GM21825 (cell line): ENCODE results near the gene LRRC75B.

ENCODE experiments used
- ATAC-seq: cut with Tn5 transposase; IDR thresholded peaks from one replicate; pipeline ENCODE4 v1.9.1; 2021; ENCODE audit warnings: mild to moderate bottlenecking, moderate library complexity; ENCODE audit not compliant: unreplicated experiment

The LRRC75B gene

DNA sequence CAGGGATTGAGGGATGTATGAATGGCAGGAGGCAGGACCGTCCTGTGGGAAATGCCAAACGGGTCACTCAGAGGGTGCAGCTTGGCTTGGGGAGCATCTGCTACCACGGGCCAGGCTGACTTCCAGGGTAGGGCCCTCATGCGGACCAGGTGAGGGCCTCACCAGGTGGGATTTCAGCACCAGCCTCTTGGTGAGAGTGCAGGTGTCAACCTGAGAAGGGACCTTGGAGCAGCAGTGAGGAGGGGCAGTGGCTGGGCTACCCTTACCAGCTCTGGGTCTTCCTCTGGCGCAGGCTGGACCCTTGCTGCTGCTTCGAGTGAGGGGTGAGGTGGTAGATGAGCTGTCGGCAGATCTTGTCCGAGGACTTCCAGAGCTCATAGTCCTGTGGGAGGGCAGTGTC lies 4.9 kb downstream of the LRRC75B start:
- no peak for ATAC-seq

DNA sequence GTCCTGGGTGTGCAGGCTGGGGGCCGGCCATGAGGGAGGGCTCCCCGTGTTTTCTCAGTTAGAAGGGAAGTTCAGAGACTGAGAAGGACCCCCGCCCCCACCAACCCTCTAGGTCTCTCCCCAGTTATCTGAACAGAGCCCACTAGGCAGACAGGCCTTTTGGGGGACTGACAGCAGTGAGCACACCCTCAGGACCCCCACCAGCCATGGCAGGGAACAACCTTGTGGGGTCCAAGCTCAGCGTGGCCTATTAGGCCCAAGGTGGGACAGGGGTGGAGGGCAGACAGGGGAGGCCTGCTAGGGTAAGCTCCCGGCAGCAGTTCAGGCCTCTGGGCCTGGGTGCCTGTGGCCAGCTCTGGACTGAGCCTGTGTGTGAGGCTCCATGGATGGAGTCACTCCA lies 5.6 kb downstream of the LRRC75B start:
- ATAC-seq = no peak

DNA sequence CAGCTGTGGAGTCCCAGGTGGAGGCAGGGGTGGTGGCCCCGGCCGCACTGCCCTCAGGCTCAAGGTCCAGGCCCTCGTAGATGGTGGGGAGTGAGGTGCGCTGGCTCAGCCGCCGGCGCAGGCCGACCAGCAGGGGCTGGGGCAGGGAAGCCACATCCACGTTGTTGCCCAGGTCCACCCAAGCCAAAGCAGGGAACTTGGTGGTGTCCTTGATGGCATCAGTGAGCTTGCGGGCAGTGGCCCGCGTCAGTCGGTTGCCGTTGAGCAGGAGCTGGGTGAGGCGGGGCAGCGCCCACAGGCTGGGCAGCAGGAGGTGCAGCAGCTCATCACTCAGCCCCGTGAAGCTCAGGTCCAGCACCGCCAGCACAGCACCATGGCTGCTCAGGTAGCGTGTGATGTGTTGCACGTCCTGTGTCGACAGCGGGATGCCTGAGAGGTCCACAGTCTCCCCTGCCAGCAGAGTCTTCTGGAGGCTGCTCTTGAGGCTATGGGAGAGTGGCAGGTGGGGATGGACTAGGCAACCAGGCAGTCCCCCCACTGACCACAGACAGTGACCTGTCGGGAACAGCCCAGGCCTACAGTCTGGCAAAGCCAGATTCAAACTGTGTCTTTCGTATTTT lies 6.8 kb downstream of the LRRC75B start:
- no peak for ATAC-seq

DNA sequence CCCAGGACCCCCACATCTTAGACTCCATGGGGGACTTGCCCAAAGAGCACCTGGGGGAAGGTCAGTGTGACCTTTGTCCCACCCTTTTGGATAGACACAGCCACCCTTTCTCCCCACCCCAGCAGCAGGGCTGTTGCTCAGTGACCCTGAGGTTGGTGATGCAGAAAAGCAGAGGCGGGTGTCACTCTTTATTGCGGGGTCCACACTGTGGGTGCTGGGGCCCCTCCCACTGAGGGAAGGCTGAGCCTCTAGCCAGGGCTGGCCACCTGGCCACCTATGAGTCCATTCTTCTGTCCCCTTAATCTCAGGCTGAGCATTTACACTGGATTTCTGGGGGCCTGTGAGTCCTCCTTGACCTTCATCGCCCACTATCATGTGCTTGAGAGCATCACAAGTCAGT lies 7.4 kb downstream of the LRRC75B start:
- ATAC-seq = no peak

DNA sequence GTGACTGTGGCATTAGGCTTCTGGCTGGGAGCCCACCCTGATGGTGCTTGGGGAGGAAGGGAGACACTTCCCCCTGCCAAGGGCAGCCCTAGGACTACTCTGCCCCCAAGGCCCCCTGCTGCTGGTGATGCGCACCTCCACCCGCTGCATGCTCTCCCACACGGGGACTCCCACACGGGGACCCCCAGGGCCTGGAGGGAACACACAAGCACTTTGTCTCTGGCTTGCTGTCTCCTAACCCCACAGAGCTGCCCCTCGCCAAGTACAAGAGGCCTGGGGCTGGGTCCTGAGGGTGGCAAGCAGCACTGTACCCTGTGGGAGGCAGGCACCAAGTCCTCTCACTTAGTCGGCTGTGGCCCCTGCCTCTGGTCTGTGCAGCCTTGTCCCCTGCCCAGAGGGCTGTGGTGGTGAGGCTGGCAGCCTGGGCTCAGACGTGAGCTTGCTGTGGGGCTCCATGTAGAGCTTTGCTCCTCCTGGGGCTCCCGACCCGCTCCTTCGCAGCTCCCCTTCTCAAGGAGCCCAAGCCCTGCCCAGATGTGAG lies 7.9 kb downstream of the LRRC75B start:
- ATAC-seq = no peak

DNA sequence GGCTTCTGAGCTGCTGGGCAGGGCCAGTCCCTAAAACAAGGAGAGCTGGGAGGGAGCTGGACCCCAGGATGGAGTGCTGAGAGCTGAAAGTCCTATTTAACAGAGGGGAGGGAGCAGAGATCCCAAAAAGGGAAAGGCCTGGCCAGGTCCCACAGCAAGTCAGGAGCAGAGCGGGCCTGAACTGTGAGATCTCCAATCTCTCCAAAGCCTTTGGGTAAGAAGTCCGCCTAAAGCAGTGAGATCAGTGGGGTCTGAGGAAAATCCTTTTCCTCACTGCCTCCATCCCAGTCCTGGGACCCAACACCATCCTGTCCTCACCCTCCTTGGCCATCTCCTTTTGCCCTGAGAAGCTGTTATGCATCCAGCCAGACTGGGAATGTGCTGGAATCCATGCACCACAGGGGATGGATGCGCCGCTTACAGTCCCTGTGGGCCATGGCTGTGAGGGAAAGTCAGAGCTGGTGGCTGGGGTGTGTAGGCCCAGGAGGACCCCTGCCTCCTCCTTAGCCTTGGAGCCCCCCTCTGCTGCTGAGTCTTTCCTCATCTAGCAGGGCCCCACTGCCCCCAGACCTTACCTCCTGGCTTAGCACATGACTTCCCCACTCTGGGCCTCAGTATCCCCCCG lies 8.6 kb downstream of the LRRC75B start:
- no peak for ATAC-seq

DNA sequence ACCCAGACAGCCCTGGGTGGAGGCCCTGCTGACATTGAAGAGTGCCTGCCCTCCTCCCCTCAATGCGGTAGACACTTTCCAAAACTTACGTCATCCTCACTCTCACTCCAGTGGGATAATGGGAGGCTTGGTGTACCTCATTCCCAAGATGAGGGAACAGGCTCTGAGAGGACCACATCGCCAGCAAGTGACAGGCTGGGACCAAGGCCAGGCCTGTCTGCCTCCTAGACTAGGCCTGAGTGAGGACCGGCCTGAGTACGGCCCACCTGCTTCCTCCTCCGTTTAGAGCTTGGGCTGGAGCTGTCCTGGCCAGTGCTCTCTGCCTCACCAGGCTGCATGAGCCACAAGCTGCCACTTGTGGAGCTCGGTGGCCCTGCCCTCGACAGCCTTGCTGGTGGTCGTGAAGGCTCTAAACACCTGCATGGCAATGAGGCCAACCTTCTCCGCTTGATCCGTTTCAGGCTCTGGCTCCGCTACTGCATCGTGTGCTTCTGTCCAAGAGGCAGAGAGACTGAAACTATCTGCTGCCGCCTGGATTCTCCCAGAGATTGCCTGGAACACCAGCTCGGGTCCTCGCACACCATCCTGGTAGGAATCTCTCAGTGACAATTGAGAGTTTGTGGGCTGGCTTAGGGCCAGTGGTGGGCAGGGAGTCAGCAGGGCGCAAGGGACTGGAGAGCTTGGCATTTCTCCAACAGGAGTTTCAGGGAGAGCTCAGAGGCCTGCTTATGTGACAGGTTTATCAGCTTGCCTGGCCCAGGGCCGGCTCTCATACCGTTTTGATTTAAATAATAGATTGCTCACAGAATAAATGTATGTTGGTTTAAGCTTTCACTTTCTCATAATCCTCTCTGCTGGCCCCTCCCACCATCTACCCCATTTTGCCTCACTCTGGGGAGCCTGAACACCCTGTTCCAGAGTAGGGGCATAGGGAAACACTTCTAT lies 9.4 kb downstream of the LRRC75B start:
- ATAC-seq = no peak

DNA sequence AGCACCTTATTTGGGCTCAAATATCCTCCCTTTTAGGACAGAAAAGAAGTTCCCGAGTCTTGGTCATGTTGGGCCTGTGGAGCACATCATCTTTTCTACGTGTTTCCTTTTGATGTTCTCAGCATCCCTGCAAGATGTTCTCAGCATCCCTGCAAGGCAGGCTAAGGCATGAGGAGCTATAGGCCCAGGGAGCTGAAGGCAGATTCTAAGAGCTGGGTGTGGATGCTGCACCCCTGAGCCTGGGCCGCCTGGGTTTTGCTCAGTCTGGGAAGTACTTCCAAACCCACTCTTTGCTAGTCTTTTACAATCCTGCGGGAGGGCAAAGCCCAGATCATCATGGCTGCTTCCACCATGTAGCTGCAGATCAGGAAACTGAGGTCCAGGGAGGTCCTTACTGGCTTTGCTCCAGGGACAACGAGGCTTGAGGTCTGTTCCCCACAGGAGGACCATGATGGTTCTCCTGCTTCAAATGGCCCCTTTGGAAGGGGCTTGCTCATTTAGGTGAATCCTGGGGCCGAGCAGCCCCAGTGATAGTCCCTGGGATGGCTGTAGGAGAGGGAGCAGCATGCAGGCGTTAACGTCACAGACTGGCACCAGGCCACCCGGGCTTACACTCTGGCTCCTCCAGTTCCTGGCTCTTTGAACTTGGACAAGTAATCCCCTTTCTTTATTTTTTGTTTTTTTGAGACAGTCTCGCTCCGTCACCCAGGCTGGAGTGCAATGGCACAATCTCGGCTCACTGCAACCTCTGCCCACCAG lies 10.6 kb downstream of the LRRC75B start:
- ATAC-seq = no peak

DNA sequence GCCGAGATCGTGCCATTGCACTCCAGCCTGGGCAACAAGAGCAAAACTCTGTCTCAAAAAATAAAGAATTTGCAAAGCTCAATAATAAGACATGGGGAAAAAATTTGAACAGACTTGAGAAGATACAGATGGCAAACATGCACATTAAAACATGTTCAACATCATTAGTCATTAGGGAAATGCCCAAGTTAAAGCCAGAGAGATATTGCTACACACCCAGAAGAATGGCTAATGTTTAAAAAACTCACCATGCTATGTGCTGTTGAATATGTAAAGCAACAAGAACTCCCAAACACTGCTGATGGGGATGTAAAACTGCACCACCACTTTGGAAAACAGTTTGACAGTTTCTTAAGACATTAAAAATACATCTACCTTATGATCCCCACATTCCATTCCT lies 12.6 kb downstream of the LRRC75B start:
- no peak for ATAC-seq

DNA sequence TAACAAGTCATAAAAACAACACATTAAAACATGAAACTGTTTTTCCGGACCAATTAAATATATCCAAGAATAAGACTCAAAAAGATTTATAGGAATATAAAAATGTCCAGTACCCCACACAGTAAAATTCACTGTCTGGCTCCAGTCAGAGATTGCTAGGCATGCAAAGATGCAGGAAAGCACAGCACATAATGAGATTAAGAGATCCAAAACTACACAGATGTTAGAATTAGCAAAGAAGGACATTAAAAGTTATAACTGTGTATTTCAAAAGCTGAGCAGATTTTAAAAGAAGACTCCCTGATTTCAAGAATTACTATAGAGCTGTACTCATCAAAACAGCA lies 13.6 kb downstream of the LRRC75B start:
- no peak for ATAC-seq

DNA sequence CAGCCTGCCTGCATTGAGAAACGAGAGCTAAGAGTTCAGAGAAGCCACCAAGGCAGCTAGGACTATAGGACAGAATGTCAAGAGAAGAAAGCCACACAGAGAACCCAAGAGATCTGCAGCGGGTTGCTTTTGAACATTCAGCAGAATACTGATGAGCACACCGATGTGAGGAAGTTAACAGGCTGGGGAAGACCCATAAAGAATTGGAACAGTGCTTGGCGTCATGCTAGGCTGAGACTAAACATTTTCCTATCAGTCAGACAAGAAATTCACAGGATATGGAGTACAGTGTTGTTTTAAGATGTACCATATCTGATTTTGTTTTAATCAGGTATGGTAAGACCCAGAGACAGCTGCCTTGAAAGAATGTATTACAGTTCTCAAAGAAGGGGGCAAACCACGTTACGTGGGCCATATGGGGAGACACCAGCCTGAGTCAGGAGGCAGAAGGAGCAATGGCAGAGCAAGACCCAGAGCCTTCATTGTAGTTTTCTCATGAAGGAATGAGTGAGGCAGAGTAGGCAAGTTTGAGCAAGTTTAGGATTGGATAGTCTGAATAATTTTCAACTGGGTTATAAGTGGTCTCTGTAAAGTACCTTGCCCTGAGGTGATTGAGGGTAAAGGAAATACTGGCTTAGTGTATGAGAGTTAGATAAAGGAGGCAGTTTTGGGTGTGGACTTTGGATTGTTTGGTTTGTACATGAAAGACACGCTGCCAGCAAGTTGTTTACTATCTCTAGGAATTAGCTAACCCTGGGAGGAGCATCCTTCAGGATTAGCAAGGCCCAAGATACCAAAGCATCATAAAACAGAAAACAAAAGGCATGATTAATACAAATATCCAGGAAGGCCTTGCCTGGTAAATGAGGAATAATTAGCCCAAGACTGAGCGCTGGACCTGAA lies 14.3 kb downstream of the LRRC75B start:
- ATAC-seq = no peak

DNA sequence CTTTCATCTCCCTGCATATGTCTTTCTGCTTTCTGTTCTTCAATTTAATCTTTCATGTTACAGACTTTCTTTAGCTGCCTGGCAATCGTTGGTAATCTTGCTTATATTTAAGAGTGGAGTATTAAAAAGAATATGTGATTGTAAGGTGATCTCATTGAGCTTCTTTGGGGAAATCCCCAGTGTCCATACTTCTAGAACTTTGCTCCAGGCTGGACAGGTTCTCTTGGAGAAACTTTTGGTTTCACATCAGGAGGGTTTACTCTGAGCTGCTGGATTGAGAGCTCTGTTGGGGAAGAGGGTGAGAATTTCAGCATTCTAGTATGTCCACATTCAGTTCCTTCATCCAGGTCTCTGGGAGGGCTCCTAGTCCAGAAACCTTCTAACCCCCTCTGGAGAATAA lies 16.1 kb downstream of the LRRC75B start:
- ATAC-seq = no peak

DNA sequence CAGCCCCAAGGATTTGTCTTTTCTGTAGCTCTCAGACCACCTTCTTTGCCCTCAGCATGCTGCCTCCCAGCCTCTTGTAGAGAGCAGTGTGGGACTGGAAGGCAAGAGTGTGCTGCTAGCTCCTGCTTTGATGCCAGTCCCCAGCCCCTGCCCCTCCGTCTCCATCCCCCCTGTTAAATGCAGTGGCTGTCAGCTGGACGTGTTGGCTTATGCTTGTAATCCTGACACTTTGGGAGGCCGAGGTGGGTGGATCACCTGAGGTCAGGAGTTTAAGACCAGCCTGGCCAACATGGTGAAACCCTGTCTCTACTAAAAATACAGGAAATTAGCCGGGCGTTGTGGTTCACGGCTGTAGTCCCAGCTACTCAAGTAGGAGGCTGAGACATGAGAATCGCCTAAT lies 21.6 kb downstream of the LRRC75B start:
- ATAC-seq = no peak

DNA sequence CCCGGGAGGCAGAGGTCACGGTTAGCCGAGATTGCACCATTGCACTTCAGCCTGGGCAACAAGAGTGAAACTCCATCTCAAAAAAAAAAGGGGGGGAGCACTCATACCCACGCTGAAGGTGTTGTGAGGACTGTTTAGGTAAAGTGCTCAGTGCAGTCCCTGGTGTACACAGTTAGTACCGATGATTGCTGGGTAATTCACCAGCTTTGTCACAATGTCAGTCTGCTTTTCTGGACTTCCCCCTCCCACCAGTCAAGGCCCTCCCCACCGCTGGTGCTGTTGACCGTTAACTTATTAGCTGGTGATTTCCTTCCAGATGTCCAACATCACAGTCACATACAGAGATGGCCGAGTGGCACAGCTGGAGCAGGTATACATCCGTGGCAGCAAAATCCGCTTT lies 25.2 kb downstream of the LRRC75B start:
- ATAC-seq = no peak

DNA sequence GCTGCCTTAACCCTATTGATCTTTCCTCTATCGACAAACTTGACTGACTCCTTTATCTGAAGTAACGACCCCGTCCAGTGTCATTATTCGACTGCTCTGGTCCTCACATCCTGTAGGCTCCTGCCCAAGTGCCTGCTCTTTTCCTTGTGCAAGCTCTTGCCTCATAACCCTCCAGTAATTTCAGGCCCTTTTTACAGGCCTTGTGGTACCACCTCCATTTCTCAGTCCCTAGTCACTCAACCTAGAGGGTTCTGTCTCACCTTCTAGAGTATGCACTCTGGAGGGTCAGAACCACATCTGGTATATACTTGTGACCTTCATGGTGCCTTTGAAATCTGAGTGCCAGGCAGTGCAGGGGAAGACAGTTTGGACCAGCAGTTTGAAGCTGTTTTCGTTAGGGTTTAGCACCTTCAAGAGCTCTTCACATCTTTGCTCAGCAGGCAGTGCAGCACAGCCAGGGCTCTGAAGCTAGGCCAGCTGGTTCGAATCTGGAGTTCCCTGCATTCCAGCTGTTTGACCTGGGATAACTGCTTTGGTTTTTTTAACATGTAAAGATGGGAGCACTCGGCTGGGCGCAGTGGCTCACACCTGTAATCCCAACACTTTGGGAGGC lies 25.9 kb downstream of the LRRC75B start:
- ATAC-seq = no peak

DNA sequence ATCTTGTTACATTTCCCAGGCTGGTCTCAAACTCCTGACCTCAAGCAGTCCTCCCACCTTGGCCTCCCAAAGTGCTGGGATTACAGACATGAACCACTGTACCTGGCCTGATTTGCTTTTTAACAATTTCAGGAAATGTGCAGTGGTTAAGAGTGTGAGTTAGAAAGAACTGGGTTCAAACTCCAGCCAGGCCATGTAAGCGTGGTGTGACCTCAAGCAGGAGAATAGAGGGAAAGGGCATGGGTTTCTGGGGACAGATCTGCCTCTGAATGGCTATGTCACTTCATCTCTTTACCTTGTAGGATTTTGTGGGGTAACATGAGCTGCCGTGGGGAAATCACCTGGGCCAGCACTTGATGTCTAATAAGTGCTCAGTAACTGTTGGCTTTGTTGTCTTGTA lies 27.8 kb downstream of the LRRC75B start:
- no peak for ATAC-seq

DNA sequence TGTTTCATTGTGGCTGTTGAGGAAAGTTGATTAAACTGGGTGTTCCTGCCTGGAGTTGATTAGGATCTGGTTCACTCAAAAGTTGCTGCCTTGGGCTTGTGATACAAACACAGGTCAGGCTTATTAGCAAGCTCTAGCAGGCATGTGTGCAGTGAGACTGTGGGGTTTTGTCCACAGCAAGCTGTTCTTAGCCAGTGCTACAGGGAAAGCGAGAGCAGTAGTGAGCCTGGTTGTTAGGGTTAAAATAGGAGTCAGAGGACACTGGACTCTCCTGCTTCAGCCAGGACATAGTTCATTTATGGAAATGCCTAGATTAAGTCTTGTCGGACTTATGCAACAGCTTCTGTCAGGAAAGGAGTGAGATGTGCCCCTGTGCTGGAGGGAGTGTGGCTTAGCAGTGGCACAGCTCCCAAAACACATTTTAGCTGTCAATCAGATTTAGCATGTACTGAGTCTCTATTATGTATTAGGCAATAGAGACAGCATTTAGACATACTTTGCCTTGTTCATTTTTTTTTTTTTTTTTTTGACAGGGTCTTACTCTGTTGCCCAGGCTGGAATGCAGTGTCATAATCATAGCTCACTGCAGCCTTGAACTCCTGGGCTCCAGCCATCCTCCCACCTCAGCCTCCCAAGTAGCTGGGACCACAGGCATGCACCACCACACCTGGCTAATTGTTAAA lies 28.4 kb downstream of the LRRC75B start:
- ATAC-seq = no peak

DNA sequence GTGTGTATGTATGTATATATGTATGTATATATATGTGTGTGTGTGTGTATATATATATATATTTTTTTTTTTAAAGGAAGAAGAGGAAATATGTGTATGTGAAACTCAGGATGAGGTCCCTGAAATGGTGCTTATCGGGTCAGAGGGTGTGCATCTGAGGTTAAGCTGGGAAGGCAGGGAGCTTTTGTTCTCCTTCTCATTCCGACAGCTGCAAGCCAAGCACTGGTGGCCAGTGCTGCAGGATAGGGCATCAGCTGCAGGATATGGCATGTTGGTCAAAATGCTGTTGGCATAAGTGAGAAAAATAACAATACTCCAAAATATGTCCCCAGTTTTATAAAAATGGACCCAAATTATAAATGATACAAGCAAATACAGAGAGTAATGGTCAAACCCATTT lies 29.6 kb downstream of the LRRC75B start:
- ATAC-seq = no peak

DNA sequence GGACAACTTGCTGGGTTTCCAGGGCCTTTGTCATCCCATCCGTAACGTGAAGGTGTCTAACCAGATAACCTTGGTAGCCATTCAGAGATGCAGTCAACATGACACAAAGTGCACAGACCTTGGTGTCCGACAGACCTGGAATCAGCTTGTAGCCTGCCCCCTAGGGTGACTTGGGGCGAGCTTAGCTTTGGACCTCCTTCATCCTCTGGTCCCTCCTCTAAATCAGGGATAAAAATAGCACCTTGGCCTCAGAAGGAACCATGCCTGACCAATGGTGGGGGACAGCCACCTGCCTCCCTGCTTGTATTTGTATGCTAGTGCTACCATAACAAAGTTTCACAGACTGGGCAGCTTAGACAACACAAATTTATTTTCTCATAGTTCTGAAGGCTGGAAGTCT lies 33.4 kb downstream of the LRRC75B start:
- no peak for ATAC-seq
